ENCODE results near the gene NOL6.

GRCh38 chr9:33447799-33448553 lies 25.7 kb downstream of the NOL6 start:
- TF ChIP-seq CTCF (IDR thresholded peaks at IDR 0.05) (no peak), POLR2A (IDR thresholded peaks at IDR 0.05) (no peak)

Data from thyroid gland (tissue), 4 donors.